WERI-Rb-1 (cell line): Measurements from ENCODE around the gene SLC6A6.

Source experiments
- DNase-seq: peaks from one replicate; pipeline ENCODE4 v3.0.0-alpha.2; 2020
- H3K27ac ChIP-seq: fragments of 250-450 bp; sonication (Bioruptor Pico); 2 replicates; pipeline ENCODE4 v1.5.1; 2020; ENCODE audit warnings: mild to moderate bottlenecking, moderate library complexity
- H3K27me3 ChIP-seq: fragments of 250-450 bp; sonication (Bioruptor Pico); 2 replicates; pipeline ENCODE4 v1.5.1; 2021; ENCODE audit warnings: mild to moderate bottlenecking, low read depth, moderate library complexity; ENCODE audit not compliant: insufficient read depth, severe bottlenecking
- H3K36me3 ChIP-seq: fragments of 250-450 bp; sonication (Bioruptor Pico); 2 replicates; pipeline ENCODE4 v1.5.1; 2020; ENCODE audit warnings: mild to moderate bottlenecking, moderate library complexity
- H3K4me3 ChIP-seq: 2 replicates; pipeline ENCODE4 v1.5.1; 2011; ENCODE audit warnings: low read depth, mild to moderate bottlenecking, control low read depth, low read length
- H3K9me3 ChIP-seq: fragments of 250-450 bp; sonication (Bioruptor Pico); 2 replicates; pipeline ENCODE4 v1.5.1; 2021; ENCODE audit warnings: mild to moderate bottlenecking, moderate library complexity; ENCODE audit not compliant: severe bottlenecking
- CTCF ChIP-seq: IDR thresholded peaks from 2 replicates; pipeline ENCODE4 v1.5.1; 2011; ENCODE audit warnings: low read depth, mild to moderate bottlenecking, control low read depth, inconsistent platforms, low read length

The SLC6A6 gene

GRCh38 chr3:14488286-14489041, 86.1 kb downstream of the SLC6A6 start:
- no peak overlapping the region for H3K27ac ChIP-seq
- no peak for TF ChIP-seq CTCF
- no peaks in the 10 kb centered on the region for H3K9me3 ChIP-seq
- H3K36me3 ChIP-seq, result peaks cover 10% of the 10 kb centered on the region
- no peak overlapping the region for H3K4me3 ChIP-seq
- no peak for DNase-seq
- H3K27me3 ChIP-seq, result no peaks in the 10 kb centered on the region

GRCh38 chr3:14489641-14490040, 87.2 kb downstream of the SLC6A6 start:
- H3K9me3 ChIP-seq, result no peaks in the 10 kb centered on the region
- H3K36me3 ChIP-seq, result 0 out of 2 replicates have a peak, but pooled peaks cover 6% of the 10 kb centered on the region
- no peak overlapping the region for H3K4me3 ChIP-seq
- no peaks in the 10 kb centered on the region for H3K27me3 ChIP-seq
- DNase-seq, result no peak
- no peak for TF ChIP-seq CTCF
- H3K27ac ChIP-seq, result no peak overlapping the region

- H3K36me3 ChIP-seq, result 0 out of 2 replicates have a peak, but pooled peaks cover 6% of the 10 kb centered on the region
- no peaks in the 10 kb centered on the region for H3K9me3 ChIP-seq
- H3K27ac ChIP-seq, result no peak overlapping the region
- DNase-seq, result no peak
- no peaks in the 10 kb centered on the region for H3K27me3 ChIP-seq
- TF ChIP-seq CTCF, result no peak
- H3K4me3 ChIP-seq, result no peak overlapping the region
Measured at GRCh38 chr3:14490255-14490654, 87.8 kb downstream of the SLC6A6 start.

- no peaks in the 10 kb centered on the region for H3K27me3 ChIP-seq
- no peak for DNase-seq
- no peak overlapping the region for H3K27ac ChIP-seq
- 0 out of 2 replicates have a peak, but pooled peaks cover 6% of the 10 kb centered on the region for H3K36me3 ChIP-seq
- no peak overlapping the region for H3K4me3 ChIP-seq
- TF ChIP-seq CTCF, result no peak
- H3K9me3 ChIP-seq, result no peaks in the 10 kb centered on the region
Measured at GRCh38 chr3:14490831-14491230, 88.4 kb downstream of the SLC6A6 start.

- Histone ChIP-seq H3K4me3 (no peak overlapping the region), H3K36me3 (0 out of 2 replicates have a peak, but pooled peaks cover 6% of the 10 kb centered on the region), H3K27me3 (no peaks in the 10 kb centered on the region), H3K9me3 (no peaks in the 10 kb centered on the region), H3K27ac (no peak overlapping the region)
- DNase-seq, result no peak
- no peak for TF ChIP-seq CTCF
Measured at GRCh38 chr3:14491396-14492190, 89.2 kb downstream of the SLC6A6 start.
